Esophagus muscularis mucosa (tissue), 4 donors: Measurements from ENCODE around the gene SYTL2. TPM values are rescaled to one million over a fixed set of nuclear protein-coding genes. Genes with fewer than 3 reads are reported as not detected.

Experiments used
- DNase-seq: peaks from one replicate; pipeline ENCODE4 v3.0.0-alpha.2; 2017; ENCODE audit errors: extremely low spot score
- H3K27ac ChIP-seq, 4 donors: fragments of 200-600 bp; sonication (generic); replicated peaks in 1 of 4; 1 replicate in 3 of 4; 2 replicates in 1 of 4; pipeline ENCODE4 v1.5.1; 2016 to 2019; ENCODE audit warnings: mild to moderate bottlenecking in 1 of 4
- H3K27me3 ChIP-seq, 4 donors: fragments of 200-600 bp; sonication (generic); one replicate each; pipeline versions ENCODE4 v1.5.1 to v1.6.0; 2016 to 2019
- H3K36me3 ChIP-seq, 4 donors: fragments of 200-600 bp; sonication (generic); one replicate each; pipeline ENCODE4 v1.5.1; 2016 to 2019
- H3K4me1 ChIP-seq, 4 donors: fragments of 200-600 bp; sonication (generic); one replicate each; pipeline ENCODE4 v1.5.1; 2016 to 2019
- H3K4me3 ChIP-seq, 4 donors: fragments of 200-600 bp; sonication (generic); 1 replicate in 2 of 4; 2 replicates in 2 of 4; pipeline ENCODE4 v1.5.1; 2016 to 2019; ENCODE audit warnings: mild to moderate bottlenecking in 4 of 4, moderate library complexity in 1 of 4
- H3K9me3 ChIP-seq, 4 donors: fragments of 200-600 bp; sonication (generic); 1 replicate in 3 of 4; 2 replicates in 1 of 4; pipeline ENCODE4 v1.5.1; 2016 to 2019
- EP300 ChIP-seq: sonication (generic); formaldehyde crosslinking; IDR thresholded peaks from one replicate; pipeline ENCODE4 v1.6.1; 2017; ENCODE audit warnings: antibody characterized with exemption
- POLR2A ChIP-seq: fragments of 450-650 bp; IDR thresholded peaks from one replicate; pipeline ENCODE4 v1.6.1; 2017; ENCODE audit warnings: antibody characterized with exemption, moderate library complexity, mild to moderate bottlenecking, low read depth
- POLR2AphosphoS5 ChIP-seq, 2 donors: sonication (generic); formaldehyde crosslinking; IDR thresholded peaks; one replicate each; pipeline ENCODE4 v1.6.1; 2017; ENCODE audit warnings: antibody characterized with exemption in 2 of 2
- WGBS: methylation state at CpG from one replicate; pipeline ENCODE4 v1.1.5; 2018; 5-methylcytosine and 5-hydroxymethylcytosine counted together
- intact Hi-C: fragments of 100-400 bp; cut with DNase I; formaldehyde crosslinking; loops from one replicate; pipeline ENCODE4 v1.15.1; 2023
- total RNA-seq, 4 donors: library from RNA; depleted of rRNA; stranded (reverse); fragments of >200 nt; gene quantifications; one replicate each; pipeline versions ENCODE4 v1.1.0 to v1.2.1, GENCODE V29; 2016
- TF ChIP-seq, protein P1 (sequence below), 3 experiments: fragments of 200-600 bp in 2 of 3; fragments of 450-650 bp in 1 of 3; sonication (generic) in 2 of 3; IDR thresholded peaks; one replicate each; pipeline ENCODE4 v1.5.1; 2017 to 2019; ENCODE audit warnings: antibody characterized with exemption in 3 of 3, mild to moderate bottlenecking in 2 of 3, moderate library complexity in 1 of 3

Gene SYTL2
- total RNA-seq, 4 donors from 2014 or later, result 7.1 to 10.4 (median 8.8) TPM

- no peaks in the 10 kb centered on the region for H3K27me3 ChIP-seq
- WGBS, result 83% methylated on average over 5 of the region's 5 CpGs
- intact Hi-C loops, result no loop called here
- H3K4me1 ChIP-seq, result no peaks in the 10 kb centered on the region
- no peak for TF ChIP-seq EP300
- TF ChIP-seq POLR2AphosphoS5 (IDR thresholded peaks at IDR 0.05), result no peak
- TF ChIP-seq, protein P1, sequence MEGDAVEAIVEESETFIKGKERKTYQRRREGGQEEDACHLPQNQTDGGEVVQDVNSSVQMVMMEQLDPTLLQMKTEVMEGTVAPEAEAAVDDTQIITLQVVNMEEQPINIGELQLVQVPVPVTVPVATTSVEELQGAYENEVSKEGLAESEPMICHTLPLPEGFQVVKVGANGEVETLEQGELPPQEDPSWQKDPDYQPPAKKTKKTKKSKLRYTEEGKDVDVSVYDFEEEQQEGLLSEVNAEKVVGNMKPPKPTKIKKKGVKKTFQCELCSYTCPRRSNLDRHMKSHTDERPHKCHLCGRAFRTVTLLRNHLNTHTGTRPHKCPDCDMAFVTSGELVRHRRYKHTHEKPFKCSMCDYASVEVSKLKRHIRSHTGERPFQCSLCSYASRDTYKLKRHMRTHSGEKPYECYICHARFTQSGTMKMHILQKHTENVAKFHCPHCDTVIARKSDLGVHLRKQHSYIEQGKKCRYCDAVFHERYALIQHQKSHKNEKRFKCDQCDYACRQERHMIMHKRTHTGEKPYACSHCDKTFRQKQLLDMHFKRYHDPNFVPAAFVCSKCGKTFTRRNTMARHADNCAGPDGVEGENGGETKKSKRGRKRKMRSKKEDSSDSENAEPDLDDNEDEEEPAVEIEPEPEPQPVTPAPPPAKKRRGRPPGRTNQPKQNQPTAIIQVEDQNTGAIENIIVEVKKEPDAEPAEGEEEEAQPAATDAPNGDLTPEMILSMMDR (IDR thresholded peaks at IDR 0.05), result no peak
- TF ChIP-seq POLR2A, result no peak
- no peak overlapping the region for H3K4me3 ChIP-seq
- no peak overlapping the region for H3K27ac ChIP-seq
- no peak for DNase-seq
- H3K9me3 ChIP-seq, result no peaks in the 10 kb centered on the region
- no peaks in the 10 kb centered on the region for H3K36me3 ChIP-seq
Measured at GRCh38 chr11:85709941-85710702, 100.8 kb downstream of the SYTL2 start.

DNA sequence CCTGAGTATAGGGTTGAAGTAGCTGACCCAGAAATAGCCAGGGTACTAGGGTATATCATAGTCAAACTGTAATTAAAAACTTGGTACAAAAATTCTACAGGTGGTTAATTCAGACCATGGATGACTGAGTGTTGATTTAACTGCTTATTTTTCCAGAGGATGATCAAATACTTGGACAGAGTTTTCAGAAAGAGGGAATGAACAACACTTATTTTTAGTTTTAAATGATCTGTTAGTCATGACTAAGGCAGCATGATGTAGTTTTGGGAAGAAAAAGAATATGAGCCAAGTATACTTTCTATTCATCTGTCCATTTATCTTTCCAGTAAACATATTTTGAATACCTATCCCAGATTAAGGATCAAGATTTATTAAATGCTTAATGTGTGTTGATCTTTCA is 105.1 kb downstream of the SYTL2 start:
- no peak for DNase-seq
- Histone ChIP-seq H3K9me3 (no peaks in the 10 kb centered on the region), H3K36me3 (no peaks in the 10 kb centered on the region), H3K27me3 (no peaks in the 10 kb centered on the region), H3K4me1 (no peaks in the 10 kb centered on the region), H3K4me3 (no peak overlapping the region), H3K27ac (no peak overlapping the region)
- TF ChIP-seq POLR2AphosphoS5 (IDR thresholded peaks at IDR 0.05) (no peak), POLR2A (no peak), EP300 (no peak)
- TF ChIP-seq, protein P1 (IDR thresholded peaks at IDR 0.05), result no peak
- intact Hi-C loops, result no loop called here

DNA sequence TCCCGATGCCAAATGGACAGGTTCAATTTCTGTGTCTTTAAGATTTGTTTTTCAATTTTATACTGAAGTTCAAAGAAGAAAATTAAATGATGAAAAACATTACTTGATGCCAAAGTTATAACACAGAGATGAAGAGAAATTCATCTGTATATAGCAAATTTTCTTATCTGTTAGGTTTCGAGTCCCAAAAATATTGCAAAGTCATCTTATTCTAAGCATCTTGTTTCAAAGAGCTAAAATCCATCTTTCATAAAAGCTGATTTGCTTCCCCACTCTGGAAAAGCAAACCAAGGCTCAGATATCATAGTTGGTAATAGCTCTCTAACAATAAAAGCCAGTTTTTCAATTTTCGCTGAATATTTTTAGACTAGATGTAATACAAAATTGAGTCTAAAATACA is 106.0 kb downstream of the SYTL2 start:
- no peak overlapping the region for H3K4me3 ChIP-seq
- no peaks in the 10 kb centered on the region for H3K36me3 ChIP-seq
- 97% methylated on average over 3 of the region's 3 CpGs for WGBS
- H3K27me3 ChIP-seq, result no peaks in the 10 kb centered on the region
- DNase-seq, result no peak
- no peaks in the 10 kb centered on the region for H3K4me1 ChIP-seq
- TF ChIP-seq POLR2AphosphoS5 (IDR thresholded peaks at IDR 0.05) (no peak), EP300 (no peak), POLR2A (no peak)
- TF ChIP-seq, protein P1 (IDR thresholded peaks at IDR 0.05), result no peak
- H3K9me3 ChIP-seq, result no peaks in the 10 kb centered on the region
- intact Hi-C loops, result no loop called here
- no peak overlapping the region for H3K27ac ChIP-seq

DNA sequence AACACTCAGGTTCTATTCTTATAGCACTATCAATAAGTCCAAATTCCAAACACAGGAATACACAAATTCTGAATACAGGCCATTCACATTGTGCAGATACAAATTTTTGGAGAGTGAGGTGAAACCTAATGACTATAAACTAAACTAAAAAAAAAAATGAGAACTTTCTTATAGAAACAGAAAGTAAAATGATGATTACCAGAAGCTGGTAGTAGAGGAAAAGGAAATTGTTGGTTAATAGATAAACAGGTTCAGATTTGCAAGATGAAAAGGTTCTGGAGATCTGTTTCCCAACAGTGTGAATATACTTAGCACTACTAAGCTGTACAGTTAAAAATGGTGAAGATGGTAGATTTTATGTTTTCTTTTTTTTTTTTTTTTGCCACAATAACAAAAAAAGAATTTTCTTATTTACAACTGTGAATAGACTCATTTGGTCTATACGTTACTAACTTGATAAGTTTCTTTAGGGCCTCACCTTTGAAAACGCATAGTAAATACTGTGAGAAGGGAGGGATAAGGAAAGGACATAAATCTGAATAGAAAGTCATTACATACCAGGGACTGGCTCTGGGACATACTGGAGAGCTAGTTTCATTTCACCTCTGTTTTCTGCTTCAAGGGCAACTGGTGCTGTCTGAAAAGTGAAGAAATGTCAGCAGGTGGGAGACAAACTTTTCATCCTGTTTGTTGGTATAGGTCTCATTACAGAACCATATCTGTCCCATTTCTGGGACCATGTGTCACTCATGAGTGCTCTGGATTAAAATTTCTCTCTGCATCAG is 110.8 kb downstream of the SYTL2 start:
- 83% methylated on average over 2 of the region's 2 CpGs for WGBS
- H3K4me1 ChIP-seq, result no peaks in the 10 kb centered on the region
- DNase-seq, result no peak
- no peak overlapping the region for H3K27ac ChIP-seq
- H3K36me3 ChIP-seq, result no peaks in the 10 kb centered on the region
- H3K4me3 ChIP-seq, result no peak overlapping the region
- intact Hi-C loops, result no loop called here
- no peak for TF ChIP-seq POLR2AphosphoS5 (IDR thresholded peaks at IDR 0.05)
- TF ChIP-seq, protein P1 (IDR thresholded peaks at IDR 0.05), result no peak
- no peak for TF ChIP-seq EP300
- TF ChIP-seq POLR2A, result no peak
- no peaks in the 10 kb centered on the region for H3K9me3 ChIP-seq
- H3K27me3 ChIP-seq, result no peaks in the 10 kb centered on the region
